Smooth muscle cell (in vitro differentiated cells): ENCODE data around the gene GGT5. TPM values are rescaled to one million over a fixed set of nuclear protein-coding genes. Genes with fewer than 3 reads are reported as not detected.

ENCODE experiments used
- DNase-seq: peaks from one replicate; lab custom pipeline; 2025; ENCODE audit not compliant: unreplicated experiment; lab: John Stamatoyannopoulos, UW
- H2AFZ ChIP-seq: fragments of 200-600 bp; sonication (generic); 2 replicates; pipeline ENCODE4 v1.6.0; 2016; ENCODE audit warnings: antibody characterized with exemption, low read depth, mild to moderate bottlenecking
- H3F3A ChIP-seq: fragments of 200-600 bp; sonication (generic); 2 replicates; pipeline ENCODE4 v1.6.0; 2017; ENCODE audit warnings: antibody characterized with exemption, low read depth
- H3K27ac ChIP-seq: fragments of 200-600 bp; sonication (generic); 2 replicates; pipeline ENCODE4 v1.5.1; 2016; ENCODE audit warnings: low read depth, mild to moderate bottlenecking
- H3K27me3 ChIP-seq: fragments of 200-600 bp; sonication (generic); 2 replicates; pipeline ENCODE4 v1.6.1; 2016; ENCODE audit warnings: low read depth, mild to moderate bottlenecking
- H3K36me3 ChIP-seq: fragments of 200-600 bp; sonication (generic); 2 replicates; pipeline ENCODE4 v1.5.1; 2016; ENCODE audit warnings: low read depth
- H3K4me1 ChIP-seq: fragments of 200-600 bp; sonication (generic); 2 replicates; pipeline ENCODE4 v1.5.1; 2016; ENCODE audit warnings: low read depth
- H3K4me2 ChIP-seq: fragments of 200-600 bp; sonication (generic); 2 replicates; pipeline ENCODE4 v1.6.0; 2016; ENCODE audit warnings: mild to moderate bottlenecking
- H3K4me3 ChIP-seq: fragments of 200-600 bp; sonication (generic); 2 replicates; pipeline ENCODE4 v1.5.1; 2016; ENCODE audit warnings: mild to moderate bottlenecking
- H3K79me2 ChIP-seq: fragments of 200-600 bp; sonication (generic); 2 replicates; pipeline ENCODE4 v1.6.0; 2016; ENCODE audit warnings: low read depth, mild to moderate bottlenecking
- H3K9ac ChIP-seq: fragments of 200-600 bp; sonication (generic); 2 replicates; pipeline ENCODE4 v1.6.0; 2016; ENCODE audit warnings: low read depth
- H3K9me3 ChIP-seq: fragments of 200-600 bp; sonication (generic); replicated peaks from 2 replicates; pipeline ENCODE4 v1.5.1; 2016; ENCODE audit warnings: low read depth
- H4K20me1 ChIP-seq: fragments of 200-600 bp; sonication (generic); 2 replicates; pipeline ENCODE4 v1.6.0; 2016; ENCODE audit warnings: low read depth
- WGBS: methylation state at CpG from one replicate; pipeline ENCODE4 v1.1.7; 2016; ENCODE audit warnings: low lambda C conversion rate; 5-methylcytosine and 5-hydroxymethylcytosine counted together
- polyA plus RNA-seq: library from polyadenylated mRNA; unstranded; fragments of >200 nt; fragmentation: Nextera tagmentation; extraction: Ambion mirVana; gene quantifications from 2 replicates; pipeline ENCODE4 v1.2.1, GENCODE V29; 2016
- total RNA-seq: library from RNA; depleted of rRNA; stranded (reverse); fragments of >200 nt; gene quantifications from 2 replicates; pipeline ENCODE4 v1.2.3, GENCODE V29; 2014
- TF ChIP-seq, protein P1 (sequence below): fragments of 200-600 bp; sonication (generic); IDR thresholded peaks from 2 replicates; pipeline ENCODE4 v1.5.1; 2017; ENCODE audit warnings: borderline replicate concordance, mild to moderate bottlenecking, antibody characterized with exemption; ENCODE audit not compliant: insufficient read depth, poor library complexity, severe bottlenecking

Gene GGT5
- total and polyA plus RNA-seq, 2 experiments from 2014 or later: 3.7 to 12.8 TPM

DNA sequence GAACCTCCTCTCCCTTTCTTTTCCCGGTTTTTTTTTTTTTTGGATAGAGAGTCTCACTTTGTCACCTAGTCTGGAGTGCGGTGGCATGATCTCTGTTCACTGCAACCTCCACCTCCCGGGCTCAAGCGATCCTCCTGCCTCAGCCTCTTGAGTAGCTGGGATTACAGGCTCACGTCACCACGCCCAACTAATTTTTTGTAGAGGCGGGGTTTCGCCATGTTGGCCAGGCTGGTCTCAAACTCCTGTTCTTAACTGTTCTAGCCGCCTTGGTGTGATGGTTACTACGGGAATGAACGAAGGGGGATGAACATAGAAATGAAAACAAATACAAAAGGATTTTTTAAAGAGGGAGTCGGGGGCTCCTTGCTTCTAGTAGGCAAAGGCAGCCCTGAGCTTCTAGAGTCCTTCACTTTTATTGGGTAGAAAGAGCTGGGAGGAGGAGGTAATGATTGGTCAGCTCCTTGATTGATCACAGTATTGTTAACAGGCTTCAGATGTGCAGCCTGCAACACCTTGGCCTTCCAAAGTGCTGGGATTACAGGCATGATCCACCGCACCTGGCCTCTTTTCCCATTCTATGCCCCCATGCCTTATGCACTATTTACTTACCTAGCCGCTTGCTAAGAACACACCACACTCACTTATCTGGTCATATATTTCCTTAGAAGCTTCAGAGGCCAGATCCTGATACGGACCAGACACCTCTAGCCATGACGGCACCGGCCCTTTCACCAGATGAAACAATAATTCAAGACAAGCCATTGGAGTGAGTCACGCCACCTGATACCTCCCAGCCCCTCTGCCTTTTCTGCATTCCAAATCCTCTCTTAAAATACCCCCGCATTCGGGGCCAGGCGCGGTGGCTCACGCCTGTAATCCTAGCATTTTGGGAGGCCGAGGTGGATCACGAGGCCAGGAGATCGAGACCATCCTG lies 42.9 kb downstream of the GGT5 start:
- TF ChIP-seq, protein P1, sequence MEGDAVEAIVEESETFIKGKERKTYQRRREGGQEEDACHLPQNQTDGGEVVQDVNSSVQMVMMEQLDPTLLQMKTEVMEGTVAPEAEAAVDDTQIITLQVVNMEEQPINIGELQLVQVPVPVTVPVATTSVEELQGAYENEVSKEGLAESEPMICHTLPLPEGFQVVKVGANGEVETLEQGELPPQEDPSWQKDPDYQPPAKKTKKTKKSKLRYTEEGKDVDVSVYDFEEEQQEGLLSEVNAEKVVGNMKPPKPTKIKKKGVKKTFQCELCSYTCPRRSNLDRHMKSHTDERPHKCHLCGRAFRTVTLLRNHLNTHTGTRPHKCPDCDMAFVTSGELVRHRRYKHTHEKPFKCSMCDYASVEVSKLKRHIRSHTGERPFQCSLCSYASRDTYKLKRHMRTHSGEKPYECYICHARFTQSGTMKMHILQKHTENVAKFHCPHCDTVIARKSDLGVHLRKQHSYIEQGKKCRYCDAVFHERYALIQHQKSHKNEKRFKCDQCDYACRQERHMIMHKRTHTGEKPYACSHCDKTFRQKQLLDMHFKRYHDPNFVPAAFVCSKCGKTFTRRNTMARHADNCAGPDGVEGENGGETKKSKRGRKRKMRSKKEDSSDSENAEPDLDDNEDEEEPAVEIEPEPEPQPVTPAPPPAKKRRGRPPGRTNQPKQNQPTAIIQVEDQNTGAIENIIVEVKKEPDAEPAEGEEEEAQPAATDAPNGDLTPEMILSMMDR: no peak
- no peaks in the 10 kb centered on the region for H3K9me3 ChIP-seq
- no peaks in the 10 kb centered on the region for H3K79me2 ChIP-seq
- no peaks in the 10 kb centered on the region for H3K27me3 ChIP-seq
- no peaks in the 10 kb centered on the region for H4K20me1 ChIP-seq
- no peak overlapping the region for H2AFZ ChIP-seq
- peak overlapping the region; percentile 32 for H3K27ac ChIP-seq
- DNase-seq: no peak
- no peak overlapping the region for H3K4me3 ChIP-seq
- peaks cover 23% of the 10 kb centered on the region for H3F3A ChIP-seq
- no peaks in the 10 kb centered on the region for H3K36me3 ChIP-seq
- 80% methylated on average over 26 of the region's 26 CpGs for WGBS
- no peak overlapping the region for H3K9ac ChIP-seq
- H3K4me1 ChIP-seq: peaks cover 9% of the 10 kb centered on the region
- H3K4me2 ChIP-seq: no peak overlapping the region

DNA sequence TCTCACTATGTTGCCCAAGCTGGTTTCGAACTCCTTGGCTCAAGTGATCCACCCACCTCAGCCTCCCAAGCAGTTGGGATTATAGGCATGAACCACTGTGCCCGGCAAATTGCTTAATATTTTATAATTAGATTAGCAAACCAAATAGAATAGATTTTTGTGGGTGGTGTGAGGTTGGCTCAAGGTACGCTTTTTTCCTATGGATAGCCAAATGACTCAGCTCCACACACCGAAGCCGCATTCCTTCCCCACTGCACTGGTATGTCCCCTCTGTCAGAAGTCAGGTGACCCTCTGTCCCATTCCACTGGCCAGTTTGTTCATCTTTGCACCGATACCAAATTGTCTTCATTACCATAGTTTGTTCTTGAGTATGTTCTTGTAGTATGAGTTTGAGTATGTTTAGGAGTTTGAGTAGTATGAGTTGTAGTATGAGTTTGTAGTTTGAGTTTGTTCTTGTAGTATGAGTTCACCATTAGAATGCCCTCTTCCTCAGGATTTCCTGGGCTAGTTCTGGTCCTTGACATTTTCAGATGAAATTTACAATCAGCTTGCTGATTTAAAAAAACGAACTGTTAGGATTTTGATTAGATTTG lies 44.2 kb downstream of the GGT5 start:
- Histone ChIP-seq H3K4me3 (no peak overlapping the region), H3K27me3 (no peaks in the 10 kb centered on the region), H3F3A (peaks cover 19% of the 10 kb centered on the region), H3K9me3 (no peaks in the 10 kb centered on the region), H3K9ac (no peak overlapping the region), H3K36me3 (no peaks in the 10 kb centered on the region), H2AFZ (no peak overlapping the region), H3K27ac (peak overlapping the region; percentile 32), H3K4me2 (no peak overlapping the region), H3K79me2 (no peaks in the 10 kb centered on the region), H3K4me1 (peaks cover 6% of the 10 kb centered on the region), H4K20me1 (no peaks in the 10 kb centered on the region)
- DNase-seq: no peak
- 58% methylated on average over 7 of the region's 7 CpGs for WGBS
- TF ChIP-seq, protein P1: no peak

DNA sequence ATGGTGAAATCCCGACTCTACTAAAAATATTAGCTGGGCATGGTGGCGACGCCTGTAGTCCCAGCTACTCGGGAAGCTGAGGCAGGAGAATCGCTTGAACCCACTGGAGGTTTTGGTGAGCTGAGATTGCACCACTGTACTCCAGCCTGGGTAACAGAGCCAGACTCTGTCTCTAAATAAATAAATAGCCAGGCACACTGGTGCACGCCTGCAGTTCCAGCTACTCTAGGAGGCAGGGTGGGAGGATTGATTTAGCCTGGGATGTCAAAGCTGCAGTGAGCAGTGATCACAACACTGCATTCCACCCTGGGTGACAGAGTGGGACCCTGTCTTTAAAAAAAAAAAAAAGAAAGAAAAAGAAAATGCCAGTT lies 46.2 kb downstream of the GGT5 start:
- Histone ChIP-seq H3K36me3 (no peaks in the 10 kb centered on the region), H4K20me1 (no peaks in the 10 kb centered on the region), H3K4me1 (peaks cover 6% of the 10 kb centered on the region), H3K27me3 (no peaks in the 10 kb centered on the region), H3K27ac (no peak overlapping the region), H3K9me3 (no peaks in the 10 kb centered on the region), H3F3A (peaks cover 10% of the 10 kb centered on the region), H3K4me3 (no peak overlapping the region), H3K4me2 (no peak overlapping the region), H2AFZ (no peak overlapping the region), H3K9ac (no peak overlapping the region), H3K79me2 (no peaks in the 10 kb centered on the region)
- DNase-seq: no peak
- WGBS: 90% methylated on average over 6 of the region's 6 CpGs
- TF ChIP-seq, protein P1: no peak

DNA sequence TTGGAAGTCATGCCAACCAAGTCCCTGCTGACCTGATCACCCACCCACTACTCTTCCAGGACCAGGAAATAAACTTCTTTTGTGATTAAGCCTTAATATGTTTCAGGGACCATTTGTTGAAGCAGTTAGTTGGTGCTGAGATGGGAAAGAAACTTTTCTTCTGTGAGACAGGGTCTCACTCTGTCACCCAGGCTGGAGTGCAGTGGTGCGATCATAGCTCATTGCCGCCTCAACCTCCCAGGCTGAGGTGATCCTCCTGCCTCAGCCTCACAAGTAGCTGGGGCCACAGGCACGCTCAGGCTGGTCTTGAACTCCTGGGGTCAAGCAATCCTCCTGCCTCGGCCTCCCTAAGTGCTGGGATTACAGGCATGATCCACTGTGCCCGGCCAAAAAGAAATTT lies 53.0 kb downstream of the GGT5 start:
- H3K4me1 ChIP-seq: no peaks in the 10 kb centered on the region
- H3K9ac ChIP-seq: no peak overlapping the region
- H3K79me2 ChIP-seq: no peaks in the 10 kb centered on the region
- TF ChIP-seq, protein P1: no peak
- no peak overlapping the region for H3K4me3 ChIP-seq
- no peaks in the 10 kb centered on the region for H3K27me3 ChIP-seq
- no peak overlapping the region for H2AFZ ChIP-seq
- WGBS: 94% methylated on average over 5 of the region's 5 CpGs
- no peaks in the 10 kb centered on the region for H3F3A ChIP-seq
- no peaks in the 10 kb centered on the region for H3K36me3 ChIP-seq
- no peak overlapping the region for H3K27ac ChIP-seq
- H3K4me2 ChIP-seq: no peak overlapping the region
- no peak for DNase-seq
- H3K9me3 ChIP-seq: no peaks in the 10 kb centered on the region
- no peaks in the 10 kb centered on the region for H4K20me1 ChIP-seq
